IgD-negative memory B cell (primary cell): ENCODE results near the gene BTN3A1. TPM values are rescaled to one million over a fixed set of nuclear protein-coding genes. Genes with fewer than 3 reads are reported as not detected.
"Not testable (repeated sequence)": the region's sequence is repeated elsewhere in the genome, so short reads cannot be mapped to it uniquely, and the experiment has no call there.

Source experiments
- H3K27ac Mint-ChIP-seq, 3 donors: one replicate each; pipeline ENCODE4 v1.8.0; 2020 to 2022; ENCODE audit warnings: mild to moderate bottlenecking in 3 of 3, mixed read lengths in 3 of 3, moderate library complexity in 1 of 3
- H3K27me3 Mint-ChIP-seq: one replicate; pipeline ENCODE4 v1.8.0; 2021; ENCODE audit warnings: mixed read lengths
- H3K36me3 Mint-ChIP-seq: one replicate; pipeline ENCODE4 v1.8.0; 2020; ENCODE audit warnings: mild to moderate bottlenecking, mixed read lengths
- H3K4me1 Mint-ChIP-seq, 3 donors: one replicate each; pipeline ENCODE4 v1.8.0; 2020 to 2022; ENCODE audit warnings: mixed read lengths in 3 of 3, mild to moderate bottlenecking in 1 of 3
- H3K4me3 Mint-ChIP-seq, 4 donors: one replicate each; pipeline ENCODE4 v1.8.0; 2020 to 2022; ENCODE audit warnings: mild to moderate bottlenecking in 4 of 4, mixed read lengths in 4 of 4, moderate library complexity in 3 of 4
- H3K9me3 Mint-ChIP-seq, 3 donors: one replicate each; pipeline ENCODE4 v1.8.0; 2020 to 2021; ENCODE audit warnings: mixed read lengths in 3 of 3, mild to moderate bottlenecking in 1 of 3
- polyA plus RNA-seq: library from polyadenylated mRNA; unstranded; fragments of 300-500 nt; fragmentation: Illumina TruSeq; gene quantifications from one replicate; pipeline ENCODE4 v1.2.3, GENCODE V29; 2021

BTN3A1 gene
- polyA plus RNA-seq, 1 donor from 2014 or later, result 38.6 TPM

GRCh38 chr6:26366504-26366903 lies 35.6 kb upstream of the BTN3A1 start:
- Mint-ChIP-seq H3K27ac (peak overlapping the region in 1 of 3 donors; percentile 89), H3K36me3 (peaks cover 5% of the 10 kb centered on the region), H3K27me3 (peaks cover 1% of the 10 kb centered on the region), H3K9me3 (no peaks in the 10 kb centered on the region), H3K4me3 (peak overlapping the region in 3 of 4 donors; percentile 81 to 88 (median 83)), H3K4me1 (peaks cover 19 to 45% (median 36%) of the 10 kb centered on the region in 3 donors)

DNA sequence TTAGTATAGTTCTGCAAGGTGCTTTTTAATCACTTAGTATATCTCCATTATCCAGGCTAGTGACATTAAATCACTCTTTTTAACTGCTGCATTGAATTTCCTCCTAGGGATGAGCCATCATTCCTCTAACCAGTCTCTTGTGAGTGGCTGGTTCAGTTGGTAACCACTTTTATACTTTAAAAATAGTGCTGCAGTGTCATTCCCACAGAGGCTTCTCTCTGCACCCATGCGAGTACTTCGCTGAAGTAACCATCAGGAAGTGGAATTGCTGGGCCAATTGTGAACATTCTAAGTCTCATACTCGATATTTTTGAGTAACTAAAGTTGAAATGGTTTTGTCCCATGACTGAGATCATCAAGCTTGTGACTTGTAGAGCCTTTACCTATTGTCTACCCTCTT lies 35.0 kb upstream of the BTN3A1 start:
- Mint-ChIP-seq H3K36me3 (peaks cover 5% of the 10 kb centered on the region), H3K9me3 (no peaks in the 10 kb centered on the region), H3K4me1 (peaks cover 19 to 44% (median 37%) of the 10 kb centered on the region in 3 donors), H3K27me3 (no peaks in the 10 kb centered on the region), H3K27ac (peak overlapping the region in 1 of 3 donors; percentile 76), H3K4me3 (peak overlapping the region in 3 of 4 donors; percentile 82 to 88 (median 83))

- peaks cover 30 to 35% (median 34%) of the 10 kb centered on the region in 3 donors for H3K4me1 Mint-ChIP-seq
- peak overlapping the region in 1 of 3 donors; percentile 56 for H3K27ac Mint-ChIP-seq
- H3K4me3 Mint-ChIP-seq, result peak overlapping the region in 1 of 4 donors; percentile 18
- H3K9me3 Mint-ChIP-seq, H3K27me3 Mint-ChIP-seq: not testable (repeated sequence)
- peaks cover 11% of the 10 kb centered on the region for H3K36me3 Mint-ChIP-seq
Observed at GRCh38 chr6:26371813-26372212, 30.3 kb upstream of the BTN3A1 start.

DNA sequence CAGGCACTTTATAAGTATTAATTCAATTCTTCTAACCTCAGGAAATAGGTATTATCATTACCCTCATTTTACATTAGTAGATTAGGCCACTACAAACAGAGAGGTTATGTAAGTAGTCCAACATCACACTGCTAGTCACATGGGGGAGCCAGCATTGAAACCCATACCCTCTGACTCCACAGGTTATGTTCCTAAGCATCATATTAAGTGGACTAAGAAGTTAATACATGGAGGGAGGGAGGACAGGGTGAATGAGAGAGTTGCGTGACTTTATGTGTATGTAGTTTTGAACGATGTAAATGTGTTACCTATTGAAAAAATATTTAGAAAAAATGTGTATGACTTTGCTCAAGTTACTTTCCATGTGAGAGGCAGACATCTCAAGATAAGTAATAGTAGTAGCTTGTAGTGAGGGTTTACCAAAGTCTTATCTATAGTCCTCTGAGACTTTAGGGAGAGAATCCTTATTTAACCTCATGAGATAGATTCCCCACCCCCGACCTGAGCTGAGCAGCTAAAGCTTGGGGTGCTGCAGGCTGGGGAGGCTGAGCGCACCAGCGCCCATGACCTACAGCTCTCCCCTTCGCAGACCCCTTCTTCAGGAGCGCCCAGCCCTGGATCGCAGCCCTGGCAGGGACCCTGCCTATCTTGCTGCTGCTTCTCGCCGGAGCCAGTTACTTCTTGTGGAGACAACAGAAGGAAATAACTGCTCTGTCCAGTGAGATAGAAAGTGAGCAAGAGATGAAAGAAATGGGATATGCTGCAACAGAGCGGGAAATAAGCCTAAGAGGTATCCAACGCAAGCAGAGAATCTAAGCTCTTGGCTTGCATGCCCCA lies 29.5 kb upstream of the BTN3A1 start:
- H3K36me3 Mint-ChIP-seq, result peaks cover 11% of the 10 kb centered on the region
- H3K27me3 Mint-ChIP-seq, result no peaks in the 10 kb centered on the region
- no peak overlapping the region for H3K27ac Mint-ChIP-seq
- no peaks in the 10 kb centered on the region for H3K9me3 Mint-ChIP-seq
- no peak overlapping the region for H3K4me3 Mint-ChIP-seq
- H3K4me1 Mint-ChIP-seq, result peaks cover 23 to 29% (median 28%) of the 10 kb centered on the region in 3 donors

- Mint-ChIP-seq H3K27ac (peak overlapping the region; percentile 32 to 95 (median 63)), H3K9me3 (no peaks in the 10 kb centered on the region), H3K4me3 (peak overlapping the region in 3 of 4 donors; percentile 29 to 87 (median 84)), H3K36me3 (peaks cover 6% of the 10 kb centered on the region), H3K27me3 (no peaks in the 10 kb centered on the region), H3K4me1 (peaks cover 9 to 23% (median 12%) of the 10 kb centered on the region in 3 donors)
Observed at GRCh38 chr6:26375270-26375669, 26.8 kb upstream of the BTN3A1 start.

DNA sequence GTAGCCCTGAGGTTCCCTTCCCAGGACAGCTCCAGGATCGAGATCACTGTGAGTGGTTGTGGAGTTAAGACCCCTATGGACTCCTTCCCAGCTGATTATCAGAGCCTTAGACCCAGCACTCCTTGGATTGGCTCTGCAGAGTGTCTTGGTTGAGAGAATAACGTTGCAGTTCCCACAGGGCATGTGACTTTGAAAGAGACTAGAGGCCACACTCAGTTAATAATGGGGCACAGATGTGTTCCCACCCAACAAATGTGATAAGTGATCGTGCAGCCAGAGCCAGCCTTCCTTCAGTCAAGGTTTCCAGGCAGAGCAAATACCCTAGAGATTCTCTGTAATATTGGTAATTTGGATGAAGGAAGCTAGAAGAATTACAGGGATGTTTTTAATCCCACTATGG lies 24.4 kb upstream of the BTN3A1 start:
- Mint-ChIP-seq H3K4me1 (peaks cover 8 to 23% (median 16%) of the 10 kb centered on the region in 3 donors), H3K9me3 (no peaks in the 10 kb centered on the region), H3K27ac (peak overlapping the region in 1 of 3 donors; percentile 6), H3K27me3 (no peaks in the 10 kb centered on the region), H3K36me3 (peaks cover 8% of the 10 kb centered on the region), H3K4me3 (no peak overlapping the region)

- not testable (repeated sequence) for H3K27me3 Mint-ChIP-seq, H3K4me3 Mint-ChIP-seq, H3K9me3 Mint-ChIP-seq, H3K36me3 Mint-ChIP-seq
- H3K27ac Mint-ChIP-seq, result peak overlapping the region in 1 of 3 donors; percentile 76
- H3K4me1 Mint-ChIP-seq, result peaks cover 8 to 27% (median 19%) of the 10 kb centered on the region in 3 donors
Observed at GRCh38 chr6:26378143-26378542, 23.9 kb upstream of the BTN3A1 start.

GRCh38 chr6:26379292-26379691 lies 22.8 kb upstream of the BTN3A1 start:
- peaks cover 5% of the 10 kb centered on the region for H3K36me3 Mint-ChIP-seq
- H3K9me3 Mint-ChIP-seq, result no peaks in the 10 kb centered on the region
- H3K4me1 Mint-ChIP-seq, result peaks cover 13 to 25% (median 19%) of the 10 kb centered on the region in 3 donors
- no peak overlapping the region for H3K27ac Mint-ChIP-seq
- no peak overlapping the region for H3K4me3 Mint-ChIP-seq
- H3K27me3 Mint-ChIP-seq, result no peaks in the 10 kb centered on the region

DNA sequence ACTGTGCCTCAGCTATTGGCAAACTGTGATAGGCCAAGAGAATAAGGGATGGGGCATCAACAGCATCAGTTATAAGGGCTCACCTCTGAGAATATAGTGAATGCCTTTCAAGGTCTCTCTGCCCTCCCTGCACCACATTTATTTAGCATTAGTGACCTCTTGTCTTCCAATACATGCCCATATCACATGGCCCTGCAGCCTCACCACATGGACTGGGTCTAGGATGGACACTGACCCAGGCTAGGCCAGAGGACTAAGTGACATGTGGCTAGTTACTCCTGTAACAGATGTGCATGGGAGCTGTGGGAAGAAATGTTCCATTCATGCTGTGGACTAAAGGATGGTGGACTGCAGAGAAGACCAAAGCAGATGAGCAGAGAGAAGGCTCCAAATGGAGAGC lies 22.3 kb upstream of the BTN3A1 start:
- peaks cover 16 to 27% (median 17%) of the 10 kb centered on the region in 3 donors for H3K4me1 Mint-ChIP-seq
- H3K9me3 Mint-ChIP-seq, result no peaks in the 10 kb centered on the region
- no peak overlapping the region for H3K27ac Mint-ChIP-seq
- peaks cover 4% of the 10 kb centered on the region for H3K36me3 Mint-ChIP-seq
- no peaks in the 10 kb centered on the region for H3K27me3 Mint-ChIP-seq
- H3K4me3 Mint-ChIP-seq, result peak overlapping the region in 1 of 4 donors; percentile 52

- Mint-ChIP-seq H3K4me1 (peaks cover 17 to 30% (median 17%) of the 10 kb centered on the region in 3 donors), H3K27me3 (no peaks in the 10 kb centered on the region)
Observed at GRCh38 chr6:26380256-26380655, 21.8 kb upstream of the BTN3A1 start.

DNA sequence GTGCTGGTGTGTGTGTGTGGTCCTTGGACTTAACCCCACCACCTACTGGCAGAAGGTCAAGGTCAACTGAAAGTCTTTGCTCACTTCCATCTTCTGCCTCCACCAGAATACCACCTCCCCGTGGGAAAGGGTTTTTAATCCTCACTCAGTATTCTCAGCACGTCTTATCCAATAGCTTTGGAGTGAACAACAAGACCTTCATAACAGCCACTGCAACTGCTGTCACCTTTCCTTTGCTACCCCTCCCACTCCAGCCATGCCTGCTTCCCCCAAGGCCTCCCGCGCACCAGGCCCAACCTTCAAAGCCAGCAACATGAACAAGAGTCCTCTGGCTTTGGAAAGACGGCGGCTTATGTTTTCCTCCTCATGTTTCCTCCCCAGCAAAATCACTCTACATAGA lies 20.0 kb upstream of the BTN3A1 start:
- peaks cover 22 to 44% (median 31%) of the 10 kb centered on the region in 3 donors for H3K4me1 Mint-ChIP-seq
- peak overlapping the region; percentile 55 to 100 (median 99) for H3K27ac Mint-ChIP-seq
- H3K36me3 Mint-ChIP-seq, result peaks cover 2% of the 10 kb centered on the region
- no peaks in the 10 kb centered on the region for H3K9me3 Mint-ChIP-seq
- no peaks in the 10 kb centered on the region for H3K27me3 Mint-ChIP-seq
- H3K4me3 Mint-ChIP-seq, result peak overlapping the region in 2 of 4 donors; percentile 41 to 91

More at GRCh38 chr6:26380256-26380655, 21.8 kb upstream of the BTN3A1 start:
- H3K9me3 Mint-ChIP-seq, result no peaks in the 10 kb centered on the region
- H3K36me3 Mint-ChIP-seq, result peaks cover 4% of the 10 kb centered on the region
- peak overlapping the region in 1 of 4 donors; percentile 52 for H3K4me3 Mint-ChIP-seq
- H3K27ac Mint-ChIP-seq, result peak overlapping the region in 1 of 3 donors; percentile 5

GRCh38 chr6:26383624-26384417 lies 18.3 kb upstream of the BTN3A1 start:
- Mint-ChIP-seq H3K4me1 (peaks cover 24 to 51% (median 39%) of the 10 kb centered on the region in 3 donors), H3K27me3 (no peaks in the 10 kb centered on the region), H3K36me3 (peaks cover 2% of the 10 kb centered on the region), H3K4me3 (peak overlapping the region; percentile 91 to 100 (median 100)), H3K9me3 (no peaks in the 10 kb centered on the region), H3K27ac (peak overlapping the region; percentile 86 to 100 (median 99))

- H3K4me1 Mint-ChIP-seq, result peaks cover 28 to 51% (median 41%) of the 10 kb centered on the region in 3 donors
Observed at GRCh38 chr6:26385734-26386125, 16.3 kb upstream of the BTN3A1 start.

GRCh38 chr6:26387565-26387964 lies 14.5 kb upstream of the BTN3A1 start:
- Mint-ChIP-seq H3K4me3 (no peak overlapping the region), H3K27ac (no peak overlapping the region), H3K9me3 (no peaks in the 10 kb centered on the region)

More at GRCh38 chr6:26385734-26386125, 16.3 kb upstream of the BTN3A1 start:
- H3K36me3 Mint-ChIP-seq, result peaks cover 8% of the 10 kb centered on the region
- H3K27me3 Mint-ChIP-seq, result no peaks in the 10 kb centered on the region
- H3K4me3 Mint-ChIP-seq, result peak overlapping the region; percentile 30 to 84 (median 81)
- no peaks in the 10 kb centered on the region for H3K9me3 Mint-ChIP-seq
- peak overlapping the region in 2 of 3 donors; percentile 31 to 80 for H3K27ac Mint-ChIP-seq

DNA sequence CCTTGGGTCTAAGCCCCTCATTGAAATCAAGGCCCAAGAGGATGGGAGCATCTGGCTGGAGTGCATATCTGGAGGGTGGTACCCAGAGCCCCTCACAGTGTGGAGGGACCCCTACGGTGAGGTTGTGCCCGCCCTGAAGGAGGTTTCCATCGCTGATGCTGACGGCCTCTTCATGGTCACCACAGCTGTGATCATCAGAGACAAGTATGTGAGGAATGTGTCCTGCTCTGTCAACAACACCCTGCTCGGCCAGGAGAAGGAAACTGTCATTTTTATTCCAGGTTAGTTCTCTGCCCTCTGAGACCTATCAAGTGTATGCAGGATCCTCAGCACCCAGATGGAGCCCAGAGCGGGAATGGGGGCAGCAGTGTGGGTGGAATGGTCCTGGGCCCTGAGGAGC lies 14.1 kb upstream of the BTN3A1 start:
- H3K27me3 Mint-ChIP-seq, result no peaks in the 10 kb centered on the region
- H3K27ac Mint-ChIP-seq, result no peak overlapping the region
- no peaks in the 10 kb centered on the region for H3K9me3 Mint-ChIP-seq
- H3K36me3 Mint-ChIP-seq, result peaks cover 12% of the 10 kb centered on the region
- H3K4me1 Mint-ChIP-seq, result peaks cover 28 to 42% (median 41%) of the 10 kb centered on the region in 3 donors
- peak overlapping the region in 1 of 4 donors; percentile 33 for H3K4me3 Mint-ChIP-seq

More at GRCh38 chr6:26387565-26387964, 14.5 kb upstream of the BTN3A1 start:
- Mint-ChIP-seq H3K36me3 (peaks cover 12% of the 10 kb centered on the region), H3K27me3 (no peaks in the 10 kb centered on the region), H3K4me1 (peaks cover 28 to 42% (median 39%) of the 10 kb centered on the region in 3 donors)
